HUES64 (cell line): ENCODE measurements around the gene SIM1.
A peak's percentile ranks its signal among the peaks of the same experiment; 100 is the strongest.

Source experiments
- H3K27ac ChIP-seq: 2 replicates; pipeline ENCODE4 v1.7.0; 2013; ENCODE audit warnings: low read depth, low read length, inconsistent platforms
- H3K27me3 ChIP-seq: 2 replicates; pipeline ENCODE4 v1.6.1; 2013; ENCODE audit warnings: mild to moderate bottlenecking, low read length; ENCODE audit not compliant: insufficient read depth
- H3K36me3 ChIP-seq: 2 replicates; pipeline ENCODE4 v1.6.1; 2013; ENCODE audit warnings: mild to moderate bottlenecking, low read length; ENCODE audit not compliant: insufficient read depth
- H3K4me1 ChIP-seq: 2 replicates; pipeline ENCODE4 v1.6.1; 2013; ENCODE audit warnings: mild to moderate bottlenecking, low read length, moderate library complexity; ENCODE audit not compliant: insufficient read depth
- H3K4me3 ChIP-seq: 2 replicates; pipeline ENCODE4 v1.5.1; 2013; ENCODE audit warnings: mild to moderate bottlenecking, low read length, moderate library complexity
- H3K9ac ChIP-seq: 2 replicates; pipeline ENCODE4 v1.6.1; 2013; ENCODE audit warnings: mild to moderate bottlenecking, low read depth, low read length
- H3K9me3 ChIP-seq: 2 replicates; pipeline ENCODE4 v1.6.1; 2013; ENCODE audit warnings: low read depth, low read length; ENCODE audit not compliant: insufficient read depth
- WGBS: fragments of 150-250, 120-280 bp; methylation state at CpG from one replicate; pipeline ENCODE4 v1.1.7; 2013; ENCODE audit warnings: missing lambda C conversion rate; 5-methylcytosine and 5-hydroxymethylcytosine counted together

The SIM1 gene

GRCh38 chr6:100433726-100434435, 30.8 kb downstream of the SIM1 start:
- H3K9ac ChIP-seq, result no peak overlapping the region
- H3K27me3 ChIP-seq, result no peaks in the 10 kb centered on the region
- no peaks in the 10 kb centered on the region for H3K36me3 ChIP-seq
- peaks cover 20% of the 10 kb centered on the region; the same call in 1 of the 2 replicates for H3K4me1 ChIP-seq
- no peaks in the 10 kb centered on the region for H3K9me3 ChIP-seq
- H3K27ac ChIP-seq, result no peak overlapping the region
- 56% methylated on average over 4 of the region's 5 CpGs for WGBS
- no peak overlapping the region for H3K4me3 ChIP-seq

GRCh38 chr6:100432136-100432535, 32.6 kb downstream of the SIM1 start:
- H3K9ac ChIP-seq, result no peak overlapping the region
- no peaks in the 10 kb centered on the region for H3K9me3 ChIP-seq
- no peak overlapping the region for H3K27ac ChIP-seq
- no peak overlapping the region for H3K4me3 ChIP-seq
- peaks cover 21% of the 10 kb centered on the region; the same call in 1 of the 2 replicates for H3K4me1 ChIP-seq
- H3K36me3 ChIP-seq, result no peaks in the 10 kb centered on the region
- H3K27me3 ChIP-seq, result no peaks in the 10 kb centered on the region
- WGBS, result 71% methylated on average over 3 of the region's 3 CpGs

- 61% methylated on average over 2 of the region's 3 CpGs for WGBS
- peaks cover 30% of the 10 kb centered on the region for H3K4me1 ChIP-seq
Measured at GRCh38 chr6:100430962-100431361, 33.8 kb downstream of the SIM1 start.

GRCh38 chr6:100427452-100427851, 37.3 kb downstream of the SIM1 start:
- Histone ChIP-seq H3K9me3 (no peaks in the 10 kb centered on the region), H3K27me3 (no peaks in the 10 kb centered on the region), H3K4me3 (no peak overlapping the region), H3K27ac (no peak overlapping the region), H3K9ac (no peak overlapping the region), H3K36me3 (no peaks in the 10 kb centered on the region), H3K4me1 (peaks cover 10% of the 10 kb centered on the region)

More at GRCh38 chr6:100430962-100431361, 33.8 kb downstream of the SIM1 start:
- Histone ChIP-seq H3K9ac (no peak overlapping the region), H3K36me3 (no peaks in the 10 kb centered on the region), H3K4me3 (no peak overlapping the region), H3K27me3 (no peaks in the 10 kb centered on the region), H3K27ac (no peak overlapping the region), H3K9me3 (no peaks in the 10 kb centered on the region)

- H3K4me1 ChIP-seq, result peaks cover 10% of the 10 kb centered on the region
- no peaks in the 10 kb centered on the region for H3K9me3 ChIP-seq
- WGBS, result 88% methylated on average over 10 of the region's 10 CpGs
- no peaks in the 10 kb centered on the region for H3K27me3 ChIP-seq
- no peak overlapping the region for H3K4me3 ChIP-seq
- H3K36me3 ChIP-seq, result no peaks in the 10 kb centered on the region
- no peak overlapping the region for H3K9ac ChIP-seq
- no peak overlapping the region for H3K27ac ChIP-seq
Measured at GRCh38 chr6:100426744-100427338, 37.9 kb downstream of the SIM1 start.

GRCh38 chr6:100426241-100426640, 38.5 kb downstream of the SIM1 start:
- Histone ChIP-seq H3K9me3 (no peaks in the 10 kb centered on the region), H3K4me1 (peaks cover 12% of the 10 kb centered on the region), H3K27me3 (no peaks in the 10 kb centered on the region), H3K4me3 (no peak overlapping the region), H3K36me3 (no peaks in the 10 kb centered on the region), H3K9ac (no peak overlapping the region), H3K27ac (no peak overlapping the region)
- 84% methylated on average over 3 of the region's 3 CpGs for WGBS

- Histone ChIP-seq H3K36me3 (no peaks in the 10 kb centered on the region), H3K4me1 (peaks cover 16% of the 10 kb centered on the region), H3K27ac (peak overlapping the region; percentile 20; the same call in 1 of the 2 replicates), H3K9ac (no peak overlapping the region), H3K4me3 (no peak overlapping the region), H3K27me3 (no peaks in the 10 kb centered on the region), H3K9me3 (no peaks in the 10 kb centered on the region)
- 9% methylated on average over 3 of the region's 3 CpGs for WGBS
Measured at GRCh38 chr6:100420711-100421110, 44.0 kb downstream of the SIM1 start.

- Histone ChIP-seq H3K27me3 (no peaks in the 10 kb centered on the region), H3K9me3 (no peaks in the 10 kb centered on the region), H3K9ac (no peak overlapping the region), H3K4me1 (peaks cover 16% of the 10 kb centered on the region), H3K4me3 (no peak overlapping the region), H3K27ac (no peak overlapping the region), H3K36me3 (no peaks in the 10 kb centered on the region)
- 95% methylated on average over 2 of the region's 3 CpGs for WGBS
Measured at GRCh38 chr6:100417036-100417435, 47.7 kb downstream of the SIM1 start.

GRCh38 chr6:100415768-100416167, 49.0 kb downstream of the SIM1 start:
- no peak overlapping the region for H3K27ac ChIP-seq

GRCh38 chr6:100412872-100413271, 51.8 kb downstream of the SIM1 start:
- Histone ChIP-seq H3K27ac (no peak overlapping the region), H3K36me3 (no peaks in the 10 kb centered on the region), H3K27me3 (no peaks in the 10 kb centered on the region), H3K4me1 (no peaks in the 10 kb centered on the region; the same call in 1 of the 2 replicates), H3K9me3 (no peaks in the 10 kb centered on the region), H3K9ac (no peak overlapping the region), H3K4me3 (no peak overlapping the region)
- 90% methylated on average over 4 of the region's 4 CpGs for WGBS

More at GRCh38 chr6:100415768-100416167, 49.0 kb downstream of the SIM1 start:
- H3K36me3 ChIP-seq, result no peaks in the 10 kb centered on the region
- peaks cover 10% of the 10 kb centered on the region for H3K4me1 ChIP-seq
- no peaks in the 10 kb centered on the region for H3K9me3 ChIP-seq
- no peak overlapping the region for H3K4me3 ChIP-seq
- H3K27me3 ChIP-seq, result no peaks in the 10 kb centered on the region
- H3K9ac ChIP-seq, result no peak overlapping the region

GRCh38 chr6:100404051-100404450, 60.7 kb downstream of the SIM1 start:
- no peaks in the 10 kb centered on the region for H3K9me3 ChIP-seq
- H3K4me3 ChIP-seq, result no peak overlapping the region
- WGBS, result 93% methylated on average over 3 of the region's 3 CpGs
- H3K27ac ChIP-seq, result no peak overlapping the region
- H3K27me3 ChIP-seq, result no peaks in the 10 kb centered on the region
- H3K4me1 ChIP-seq, result no peaks in the 10 kb centered on the region
- H3K36me3 ChIP-seq, result no peaks in the 10 kb centered on the region
- H3K9ac ChIP-seq, result no peak overlapping the region
